Coronary artery (tissue), 2 donors: ENCODE data around the gene CADM1.

Experiments
- DNase-seq: peaks from one replicate; pipeline ENCODE4 v3.0.0-alpha.2; 2017; ENCODE audit warnings: low spot score
- H3K27ac ChIP-seq, 2 donors: fragments of 200-600 bp; sonication (generic); one replicate each; pipeline ENCODE4 v1.5.1; 2016 to 2019
- H3K4me3 ChIP-seq: fragments of 200-600 bp; sonication (generic); 2 replicates; pipeline ENCODE4 v1.5.1; 2016; ENCODE audit warnings: mild to moderate bottlenecking, moderate library complexity
- CTCF ChIP-seq: fragments of 200-600 bp; sonication (generic); IDR thresholded peaks from one replicate; pipeline ENCODE4 v1.5.1; 2019; ENCODE audit warnings: antibody characterized with exemption

Gene CADM1

GRCh38 chr11:115221461-115222069 lies 282.6 kb downstream of the CADM1 start:
- H3K4me3 ChIP-seq: no peak overlapping the region
- no peak for TF ChIP-seq CTCF
- DNase-seq: no peak
- H3K27ac ChIP-seq: no peak overlapping the region

GRCh38 chr11:115220911-115221310 lies 283.3 kb downstream of the CADM1 start:
- no peak for DNase-seq
- Histone ChIP-seq H3K4me3 (no peak overlapping the region), H3K27ac (no peak overlapping the region)
- TF ChIP-seq CTCF: no peak

DNA sequence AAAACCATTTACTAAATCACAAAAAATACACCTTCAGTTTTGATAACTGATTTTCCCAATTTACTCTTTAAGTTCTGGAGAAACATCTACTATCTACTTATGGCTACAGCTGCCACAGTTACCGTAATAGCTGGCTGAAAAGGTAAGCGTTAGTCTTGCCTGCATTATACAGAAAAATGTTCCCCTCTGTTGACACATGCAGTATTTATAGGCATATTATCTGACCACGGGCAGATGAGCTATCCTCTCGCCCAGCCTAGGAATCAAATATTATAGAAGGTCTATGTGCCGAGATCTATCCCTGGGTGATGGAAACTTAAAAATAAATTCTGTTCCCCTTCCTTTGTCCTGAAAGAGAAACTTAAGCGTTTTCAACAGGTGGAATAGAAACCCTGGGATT lies 283.8 kb downstream of the CADM1 start:
- no peak for DNase-seq
- no peak overlapping the region for H3K27ac ChIP-seq
- no peak for TF ChIP-seq CTCF
- no peak overlapping the region for H3K4me3 ChIP-seq

DNA sequence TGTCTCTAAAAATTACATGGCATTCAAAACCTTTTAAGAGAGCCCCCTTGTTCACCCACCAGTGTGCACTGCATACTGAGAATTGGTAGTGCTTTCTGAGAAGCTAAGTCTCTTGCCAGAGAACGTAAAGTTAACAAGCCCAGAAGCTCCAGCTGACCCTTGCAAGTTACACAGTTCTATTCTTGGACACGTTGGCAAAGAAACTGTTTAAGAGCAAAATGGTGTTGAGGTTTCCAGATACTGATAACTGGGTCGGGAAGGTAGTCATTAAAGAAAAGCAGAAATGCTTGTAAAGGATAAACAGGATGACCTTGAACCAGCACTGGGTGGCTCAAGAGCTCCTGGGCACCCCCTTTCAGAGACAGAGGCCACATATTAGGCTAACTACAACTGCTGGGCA lies 284.8 kb downstream of the CADM1 start:
- Histone ChIP-seq H3K4me3 (no peak overlapping the region), H3K27ac (no peak overlapping the region)
- no peak for TF ChIP-seq CTCF
- DNase-seq: no peak

GRCh38 chr11:115217726-115218311 lies 286.4 kb downstream of the CADM1 start:
- no peak for TF ChIP-seq CTCF
- Histone ChIP-seq H3K27ac (no peak overlapping the region), H3K4me3 (no peak overlapping the region)
- DNase-seq: no peak

- DNase-seq: no peak
- Histone ChIP-seq H3K27ac (no peak overlapping the region), H3K4me3 (no peak overlapping the region)
- no peak for TF ChIP-seq CTCF
These were observed 288.3 kb downstream of the CADM1 start for GRCh38 chr11:115215694-115216617.
